Activated CD4-positive, alpha-beta T cell treated with anti-CD3 and anti-CD28 coated beads for 48 hours (primary cell): ENCODE results near the gene ERP44.

Experiments
- DNase-seq: peaks from one replicate; pipeline ENCODE4 v3.0.0-alpha.2; 2020

Gene ERP44

GRCh38 chr9:99929652-99930051 lies 169.1 kb downstream of the ERP44 start:
- DNase-seq = no peak
